Skin epidermis (tissue), 12 donors: ENCODE measurements around the gene MGAT3.

Experiments
- H3K27ac ChIP-seq, 21 experiments: fragments of 200-600 bp; sonication (generic) in 11 of 21; one replicate each; pipeline ENCODE4 v1.5.0; 2020; ENCODE audit warnings: mild to moderate bottlenecking in 3 of 21, inconsistent platforms in 2 of 21, moderate library complexity in 2 of 21
- H3K4me3 ChIP-seq, 7 experiments: fragments of 200-600 bp; sonication (generic) in 2 of 7; one replicate each; pipeline ENCODE4 v1.5.0; 2020; ENCODE audit warnings: inconsistent platforms in 2 of 7, mild to moderate bottlenecking in 2 of 7, moderate library complexity in 1 of 7

Gene MGAT3

GRCh38 chr22:39482768-39483167 lies 26.0 kb downstream of the MGAT3 start:
- no peak overlapping the region for H3K4me3 ChIP-seq
- H3K27ac ChIP-seq, result no peak overlapping the region

DNA sequence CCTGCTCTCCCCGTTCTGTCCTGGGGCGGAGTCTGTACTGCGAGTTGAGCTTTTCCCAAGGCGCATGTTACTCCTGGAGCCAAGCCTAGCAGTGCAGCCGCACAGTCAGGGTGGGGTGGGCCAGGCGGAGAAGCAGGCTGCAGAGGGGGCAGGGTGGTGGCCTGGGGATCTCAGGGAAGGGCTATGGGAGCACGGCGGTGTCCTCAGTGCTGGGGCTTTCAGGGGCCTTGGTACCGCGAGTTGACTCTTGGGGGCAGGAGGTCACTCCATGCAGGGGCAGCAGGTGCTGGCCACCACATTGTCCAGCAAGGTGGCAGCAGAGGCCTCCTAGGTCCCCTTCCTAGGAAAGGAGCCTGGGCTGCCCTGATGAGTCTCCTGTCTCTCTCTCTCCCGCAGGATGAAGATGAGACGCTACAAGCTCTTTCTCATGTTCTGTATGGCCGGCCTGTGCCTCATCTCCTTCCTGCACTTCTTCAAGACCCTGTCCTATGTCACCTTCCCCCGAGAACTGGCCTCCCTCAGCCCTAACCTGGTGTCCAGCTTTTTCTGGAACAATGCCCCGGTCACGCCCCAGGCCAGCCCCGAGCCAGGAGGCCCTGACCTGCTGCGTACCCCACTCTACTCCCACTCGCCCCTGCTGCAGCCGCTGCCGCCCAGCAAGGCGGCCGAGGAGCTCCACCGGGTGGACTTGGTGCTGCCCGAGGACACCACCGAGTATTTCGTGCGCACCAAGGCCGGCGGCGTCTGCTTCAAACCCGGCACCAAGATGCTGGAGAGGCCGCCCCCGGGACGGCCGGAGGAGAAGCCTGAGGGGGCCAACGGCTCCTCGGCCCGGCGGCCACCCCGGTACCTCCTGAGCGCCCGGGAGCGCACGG lies 30.4 kb downstream of the MGAT3 start:
- Histone ChIP-seq H3K27ac (no peak overlapping the region), H3K4me3 (no peak overlapping the region)

DNA sequence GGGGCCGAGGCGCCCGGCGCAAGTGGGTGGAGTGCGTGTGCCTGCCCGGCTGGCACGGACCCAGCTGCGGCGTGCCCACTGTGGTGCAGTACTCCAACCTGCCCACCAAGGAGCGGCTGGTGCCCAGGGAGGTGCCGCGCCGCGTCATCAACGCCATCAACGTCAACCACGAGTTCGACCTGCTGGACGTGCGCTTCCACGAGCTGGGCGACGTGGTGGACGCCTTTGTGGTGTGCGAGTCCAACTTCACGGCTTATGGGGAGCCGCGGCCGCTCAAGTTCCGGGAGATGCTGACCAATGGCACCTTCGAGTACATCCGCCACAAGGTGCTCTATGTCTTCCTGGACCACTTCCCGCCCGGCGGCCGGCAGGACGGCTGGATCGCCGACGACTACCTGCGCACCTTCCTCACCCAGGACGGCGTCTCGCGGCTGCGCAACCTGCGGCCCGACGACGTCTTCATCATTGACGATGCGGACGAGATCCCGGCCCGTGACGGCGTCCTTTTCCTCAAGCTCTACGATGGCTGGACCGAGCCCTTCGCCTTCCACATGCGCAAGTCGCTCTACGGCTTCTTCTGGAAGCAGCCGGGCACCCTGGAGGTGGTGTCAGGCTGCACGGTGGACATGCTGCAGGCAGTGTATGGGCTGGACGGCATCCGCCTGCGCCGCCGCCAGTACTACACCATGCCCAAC lies 31.2 kb downstream of the MGAT3 start:
- Histone ChIP-seq H3K27ac (no peak overlapping the region), H3K4me3 (no peak overlapping the region)

GRCh38 chr22:39488563-39489083 lies 31.8 kb downstream of the MGAT3 start:
- H3K4me3 ChIP-seq, result no peak overlapping the region
- H3K27ac ChIP-seq, result no peak overlapping the region

GRCh38 chr22:39489094-39490068 lies 32.6 kb downstream of the MGAT3 start:
- no peak overlapping the region for H3K27ac ChIP-seq
- H3K4me3 ChIP-seq, result no peak overlapping the region

- Histone ChIP-seq H3K27ac (no peak overlapping the region), H3K4me3 (no peak overlapping the region)
Measured at GRCh38 chr22:39490135-39490798, 33.5 kb downstream of the MGAT3 start.

- Histone ChIP-seq H3K27ac (no peak overlapping the region), H3K4me3 (no peak overlapping the region)
Measured at GRCh38 chr22:39490966-39491680, 34.3 kb downstream of the MGAT3 start.

GRCh38 chr22:39491696-39492095 lies 34.9 kb downstream of the MGAT3 start:
- Histone ChIP-seq H3K4me3 (no peak overlapping the region), H3K27ac (no peak overlapping the region)

DNA sequence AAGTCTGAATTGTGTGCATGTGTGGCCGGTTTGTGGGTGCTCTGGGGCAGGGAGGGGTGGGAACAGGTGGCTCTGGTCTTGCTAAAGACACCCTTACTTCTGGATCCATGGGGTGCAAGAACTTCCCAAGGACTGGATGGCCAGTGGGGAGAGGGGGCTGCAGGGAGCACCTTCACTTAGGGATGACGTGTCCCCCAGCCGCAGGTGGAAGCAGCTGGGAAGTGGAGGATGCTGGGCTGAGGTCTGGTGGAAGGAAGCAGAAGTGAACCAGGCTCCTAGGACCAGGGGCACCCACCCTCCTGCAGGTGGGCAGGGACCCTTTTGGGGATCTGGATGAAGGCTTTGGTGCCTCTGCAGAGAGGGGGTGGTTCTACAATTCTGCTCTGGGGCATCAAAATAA lies 35.4 kb downstream of the MGAT3 start:
- H3K4me3 ChIP-seq, result no peak overlapping the region
- H3K27ac ChIP-seq, result no peak overlapping the region

DNA sequence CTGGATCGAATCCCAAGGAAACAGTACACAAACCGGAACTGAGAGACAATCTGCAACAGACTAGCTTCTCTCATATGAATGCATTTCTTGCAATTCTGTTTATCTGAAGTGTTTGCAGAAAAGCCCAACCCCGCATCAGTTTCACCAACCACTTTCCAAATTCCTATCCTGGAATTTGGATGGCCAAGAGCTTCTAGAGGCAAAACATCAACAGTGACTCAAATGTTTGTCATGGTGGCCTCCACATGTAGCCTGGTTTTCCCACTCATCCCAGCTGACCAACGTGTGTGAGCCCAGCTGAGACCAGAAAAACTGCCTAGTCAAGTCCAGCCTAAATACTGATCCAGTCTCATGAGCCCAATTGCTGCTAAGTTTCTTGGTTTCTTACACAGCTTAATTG lies 36.9 kb downstream of the MGAT3 start:
- Histone ChIP-seq H3K27ac (peak overlapping the region in 6 of 21 experiments; percentile 0 to 70 (median 50)), H3K4me3 (no peak overlapping the region)

DNA sequence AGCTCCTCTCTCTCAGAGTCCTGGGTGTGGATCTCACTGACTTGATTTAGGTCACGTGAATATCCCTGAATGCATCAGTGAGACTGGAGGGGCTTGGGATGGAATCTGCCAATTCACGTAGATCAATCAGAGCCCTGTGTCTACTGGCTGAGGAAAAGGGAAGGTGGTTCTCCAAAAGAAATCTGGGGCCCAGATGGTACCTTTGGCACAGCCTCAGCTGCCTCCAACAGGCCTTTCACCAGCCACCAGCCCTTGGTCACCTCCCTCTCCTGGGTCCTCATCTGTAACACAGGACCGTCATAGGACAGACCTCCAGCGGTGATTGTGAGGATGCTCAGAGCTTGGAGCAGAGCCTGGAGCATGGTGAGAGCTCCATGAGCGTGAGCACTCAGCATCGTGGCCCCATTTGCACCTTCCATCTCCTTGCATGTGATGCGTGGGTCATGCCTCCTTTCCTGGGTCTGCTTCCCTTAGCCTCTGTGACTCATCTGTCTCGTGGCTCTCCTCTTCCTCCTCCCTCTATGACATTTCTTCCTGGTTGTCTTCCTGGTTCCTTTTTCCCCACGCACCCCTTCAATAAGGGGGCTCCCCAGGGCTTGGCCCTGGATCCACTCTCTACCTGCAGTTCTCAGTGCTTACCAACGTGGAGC lies 37.8 kb downstream of the MGAT3 start:
- H3K27ac ChIP-seq, result peak overlapping the region in 8 of 21 experiments; percentile 0 to 70 (median 50)
- H3K4me3 ChIP-seq, result no peak overlapping the region

GRCh38 chr22:39496131-39496838 lies 39.5 kb downstream of the MGAT3 start:
- Histone ChIP-seq H3K4me3 (no peak overlapping the region), H3K27ac (peak overlapping the region in 9 of 21 experiments; percentile 0 to 55 (median 22))

DNA sequence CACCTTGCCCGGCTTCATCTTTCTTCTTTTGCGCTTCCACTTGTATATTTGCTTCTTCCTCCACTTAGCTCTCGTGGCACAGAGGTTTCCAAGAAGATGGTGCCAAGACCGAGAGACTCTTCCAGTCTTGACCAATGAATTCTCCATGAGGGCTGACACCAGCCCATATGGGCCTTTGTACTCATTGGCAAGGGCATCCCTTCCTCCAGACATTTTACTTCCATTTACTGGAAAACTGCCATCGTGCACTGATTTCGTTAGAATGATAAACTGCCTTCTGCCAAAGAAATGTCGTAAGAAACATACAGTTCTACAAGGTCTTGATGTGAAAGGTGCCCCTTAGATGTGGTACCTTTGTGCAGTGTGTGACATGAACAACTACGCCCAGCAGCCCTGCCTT lies 40.6 kb downstream of the MGAT3 start:
- H3K4me3 ChIP-seq, result no peak overlapping the region
- H3K27ac ChIP-seq, result peak overlapping the region in 1 of 21 experiments; percentile 1

DNA sequence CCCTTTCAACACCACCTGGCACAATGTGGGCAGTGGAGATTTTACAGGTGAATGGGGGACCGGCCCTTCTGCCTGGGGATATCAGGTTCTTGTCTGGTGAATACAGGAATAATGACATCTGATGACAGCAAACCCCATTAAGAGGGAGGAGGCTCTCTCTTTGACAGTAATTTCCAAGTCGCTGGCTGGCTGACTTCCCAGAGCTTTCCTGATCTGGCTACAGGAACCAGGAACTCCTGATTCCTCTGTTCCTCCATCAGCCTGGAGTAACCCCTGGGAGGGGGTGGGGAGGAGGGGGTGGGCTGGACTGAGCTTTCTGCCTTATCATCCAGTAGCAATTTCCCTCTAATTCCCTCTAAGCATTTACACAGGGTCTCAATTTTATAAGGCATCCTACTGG lies 41.6 kb downstream of the MGAT3 start:
- peak overlapping the region in 9 of 21 experiments; percentile 9 to 64 (median 45) for H3K27ac ChIP-seq
- no peak overlapping the region for H3K4me3 ChIP-seq

DNA sequence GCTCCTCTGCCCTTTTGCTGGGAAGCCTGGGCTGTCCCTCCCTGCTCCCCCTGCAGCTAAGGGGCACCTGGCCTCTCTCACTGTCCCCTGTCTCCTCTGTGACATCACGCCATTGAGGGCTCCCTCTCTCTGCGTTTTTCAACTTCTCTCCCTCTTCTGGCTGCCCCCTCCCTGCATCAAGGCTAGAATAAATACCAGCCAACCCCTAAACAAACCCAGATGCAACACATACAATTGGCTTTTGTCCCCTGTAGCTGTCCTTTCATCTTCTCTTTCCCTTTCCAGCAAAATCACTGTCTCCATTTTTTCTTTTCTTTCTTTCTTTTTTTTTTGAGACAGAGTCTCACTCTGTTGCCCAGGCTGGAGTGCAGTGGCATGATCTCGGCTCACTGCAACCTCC lies 42.0 kb downstream of the MGAT3 start:
- peak overlapping the region in 9 of 21 experiments; percentile 9 to 64 (median 45) for H3K27ac ChIP-seq
- no peak overlapping the region for H3K4me3 ChIP-seq

- Histone ChIP-seq H3K27ac (peak overlapping the region in 4 of 21 experiments; percentile 46 to 88 (median 86)), H3K4me3 (no peak overlapping the region)
Measured at GRCh38 chr22:39500101-39500500, 43.3 kb downstream of the MGAT3 start.

GRCh38 chr22:39501644-39502108 lies 44.9 kb downstream of the MGAT3 start:
- peak overlapping the region in 20 of 21 experiments; percentile 61 to 90 (median 86) for H3K27ac ChIP-seq
- peak overlapping the region; percentile 80 to 100 (median 97) for H3K4me3 ChIP-seq
